ENCODE measurements around the gene ZNF670.
"Not testable (repeated sequence)": the region's sequence is repeated elsewhere in the genome, so short reads cannot be mapped to it uniquely, and the experiment has no call there.

ZNF670 gene

GRCh38 chr1:247037511-247038320 is 40.9 kb downstream of the ZNF670 start:
- no peak for DNase-seq (ENCODE audit: low read depth)

- not testable (repeated sequence) for DNase-seq (ENCODE audit: low read depth)
Observed at GRCh38 chr1:247032306-247032705, 46.3 kb downstream of the ZNF670 start.
